GM10266 (cell line): ENCODE data around the gene TUBGCP2.

ENCODE experiments used
- DNase-seq: peaks from one replicate; pipeline ENCODE4 v3.0.0; 2012; ENCODE audit errors: extremely low spot score
- TF ChIP-seq, protein P1 (sequence below): IDR thresholded peaks from 2 replicates; pipeline ENCODE4 v1.5.1; 2012; ENCODE audit warnings: mild to moderate bottlenecking, low read depth; ENCODE audit not compliant: control insufficient read depth, insufficient read depth; ENCODE audit errors: missing control alignments

The TUBGCP2 gene, protein sequence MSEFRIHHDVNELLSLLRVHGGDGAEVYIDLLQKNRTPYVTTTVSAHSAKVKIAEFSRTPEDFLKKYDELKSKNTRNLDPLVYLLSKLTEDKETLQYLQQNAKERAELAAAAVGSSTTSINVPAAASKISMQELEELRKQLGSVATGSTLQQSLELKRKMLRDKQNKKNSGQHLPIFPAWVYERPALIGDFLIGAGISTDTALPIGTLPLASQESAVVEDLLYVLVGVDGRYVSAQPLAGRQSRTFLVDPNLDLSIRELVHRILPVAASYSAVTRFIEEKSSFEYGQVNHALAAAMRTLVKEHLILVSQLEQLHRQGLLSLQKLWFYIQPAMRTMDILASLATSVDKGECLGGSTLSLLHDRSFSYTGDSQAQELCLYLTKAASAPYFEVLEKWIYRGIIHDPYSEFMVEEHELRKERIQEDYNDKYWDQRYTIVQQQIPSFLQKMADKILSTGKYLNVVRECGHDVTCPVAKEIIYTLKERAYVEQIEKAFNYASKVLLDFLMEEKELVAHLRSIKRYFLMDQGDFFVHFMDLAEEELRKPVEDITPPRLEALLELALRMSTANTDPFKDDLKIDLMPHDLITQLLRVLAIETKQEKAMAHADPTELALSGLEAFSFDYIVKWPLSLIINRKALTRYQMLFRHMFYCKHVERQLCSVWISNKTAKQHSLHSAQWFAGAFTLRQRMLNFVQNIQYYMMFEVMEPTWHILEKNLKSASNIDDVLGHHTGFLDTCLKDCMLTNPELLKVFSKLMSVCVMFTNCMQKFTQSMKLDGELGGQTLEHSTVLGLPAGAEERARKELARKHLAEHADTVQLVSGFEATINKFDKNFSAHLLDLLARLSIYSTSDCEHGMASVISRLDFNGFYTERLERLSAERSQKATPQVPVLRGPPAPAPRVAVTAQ

DNA sequence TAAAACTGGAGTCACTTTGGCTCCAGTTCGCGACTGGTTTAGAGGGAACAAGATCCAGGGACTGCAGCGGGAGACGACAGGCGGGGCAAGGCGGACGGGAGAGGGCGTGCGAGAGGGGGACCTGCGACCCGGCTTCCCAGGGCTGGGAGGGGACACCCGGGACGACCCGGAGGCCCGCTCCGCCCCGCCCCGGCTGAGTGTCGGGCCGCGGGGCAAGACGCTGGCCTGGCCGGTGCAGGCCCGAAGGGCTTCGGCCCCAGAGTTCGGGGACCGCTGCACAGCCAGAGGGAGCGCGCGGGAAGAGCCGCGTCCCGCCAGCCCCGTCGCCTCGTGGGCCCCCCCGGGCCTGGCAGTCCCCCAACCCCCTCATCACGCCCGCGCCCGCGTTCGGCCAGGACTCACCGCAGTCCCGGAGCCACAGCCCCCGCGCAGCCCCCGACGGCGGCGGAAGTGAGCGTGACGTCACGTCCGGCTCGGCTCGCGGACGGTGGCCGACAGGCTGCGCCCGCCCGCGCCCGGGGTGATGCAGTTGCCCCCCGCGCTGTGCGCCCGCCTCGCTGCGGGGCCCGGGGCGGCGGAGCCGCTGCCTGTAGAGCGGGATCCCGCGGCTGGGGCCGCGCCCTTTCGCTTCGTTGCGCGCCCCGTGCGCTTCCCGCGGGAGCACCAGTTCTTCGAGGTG, at the start of gene TUBGCP2, which contains the start of gene ZNF511:
Gene TUBGCP2 (minus strand): TSS at position 452 of the 679 bp plus-strand sequence. CDS start 5,931 bp downstream, outside the sequence.
Gene ZNF511 (plus strand): TSS at position 494 of the 679 bp plus-strand sequence. CDS start 30 bp downstream, at position 524.
- DNase-seq, result peak; percentile 93

DNA sequence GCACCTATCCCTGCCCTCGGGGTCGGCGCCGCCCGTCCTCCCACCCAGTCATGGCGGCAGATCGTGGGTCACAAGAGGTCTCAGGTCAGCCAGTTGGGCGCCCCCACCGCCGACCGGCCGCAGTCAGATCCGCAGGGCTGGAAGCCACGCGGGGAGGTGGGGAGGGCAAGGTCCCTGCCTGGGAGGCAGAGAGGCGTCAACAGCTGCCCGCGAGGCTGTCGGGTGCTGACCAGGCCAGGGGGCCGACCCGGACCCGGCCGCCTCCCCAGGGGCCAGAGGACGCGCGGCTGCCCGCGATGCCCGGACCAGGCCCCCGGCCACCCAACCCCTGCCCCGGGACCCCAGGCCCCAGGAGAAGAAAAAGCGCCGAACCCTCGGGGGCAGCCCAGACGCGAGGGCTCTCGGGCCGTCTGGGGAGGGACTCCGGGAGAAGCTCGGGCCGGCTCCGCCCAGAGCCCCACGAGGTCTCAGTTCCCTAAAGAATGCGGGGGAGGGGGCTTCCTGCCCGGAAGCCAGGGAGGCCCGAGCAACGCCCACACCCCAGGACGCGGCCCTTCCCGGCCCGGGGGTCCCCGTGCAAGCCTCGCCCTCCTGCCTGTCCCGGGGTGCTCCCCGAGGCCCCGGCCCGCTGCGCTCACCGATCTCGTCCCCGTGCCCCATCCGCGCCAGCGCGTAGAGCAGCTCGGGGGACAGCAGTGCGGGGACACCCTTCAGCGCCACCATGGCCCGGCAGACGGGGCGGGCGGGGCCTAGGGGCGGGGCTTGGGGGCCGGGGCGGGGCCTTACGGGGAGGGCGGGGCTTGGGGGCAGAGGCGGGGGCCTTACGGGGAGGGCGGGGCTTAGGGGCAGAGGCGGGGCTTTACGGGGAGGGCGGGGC, 48.9 kb upstream of the TUBGCP2 start, which contains the start of gene FUOM:
Gene FUOM (minus strand): TSS at position 735 of the 877 bp plus-strand sequence. CDS start 12 bp downstream, at position 723.
- DNase-seq, result peak; percentile 98
- TF ChIP-seq, protein P1, sequence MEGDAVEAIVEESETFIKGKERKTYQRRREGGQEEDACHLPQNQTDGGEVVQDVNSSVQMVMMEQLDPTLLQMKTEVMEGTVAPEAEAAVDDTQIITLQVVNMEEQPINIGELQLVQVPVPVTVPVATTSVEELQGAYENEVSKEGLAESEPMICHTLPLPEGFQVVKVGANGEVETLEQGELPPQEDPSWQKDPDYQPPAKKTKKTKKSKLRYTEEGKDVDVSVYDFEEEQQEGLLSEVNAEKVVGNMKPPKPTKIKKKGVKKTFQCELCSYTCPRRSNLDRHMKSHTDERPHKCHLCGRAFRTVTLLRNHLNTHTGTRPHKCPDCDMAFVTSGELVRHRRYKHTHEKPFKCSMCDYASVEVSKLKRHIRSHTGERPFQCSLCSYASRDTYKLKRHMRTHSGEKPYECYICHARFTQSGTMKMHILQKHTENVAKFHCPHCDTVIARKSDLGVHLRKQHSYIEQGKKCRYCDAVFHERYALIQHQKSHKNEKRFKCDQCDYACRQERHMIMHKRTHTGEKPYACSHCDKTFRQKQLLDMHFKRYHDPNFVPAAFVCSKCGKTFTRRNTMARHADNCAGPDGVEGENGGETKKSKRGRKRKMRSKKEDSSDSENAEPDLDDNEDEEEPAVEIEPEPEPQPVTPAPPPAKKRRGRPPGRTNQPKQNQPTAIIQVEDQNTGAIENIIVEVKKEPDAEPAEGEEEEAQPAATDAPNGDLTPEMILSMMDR, result no peak

More for the DNA sequence above, at the start of gene TUBGCP2, which contains the start of gene ZNF511:
- TF ChIP-seq, protein P1, result no peak

DNA sequence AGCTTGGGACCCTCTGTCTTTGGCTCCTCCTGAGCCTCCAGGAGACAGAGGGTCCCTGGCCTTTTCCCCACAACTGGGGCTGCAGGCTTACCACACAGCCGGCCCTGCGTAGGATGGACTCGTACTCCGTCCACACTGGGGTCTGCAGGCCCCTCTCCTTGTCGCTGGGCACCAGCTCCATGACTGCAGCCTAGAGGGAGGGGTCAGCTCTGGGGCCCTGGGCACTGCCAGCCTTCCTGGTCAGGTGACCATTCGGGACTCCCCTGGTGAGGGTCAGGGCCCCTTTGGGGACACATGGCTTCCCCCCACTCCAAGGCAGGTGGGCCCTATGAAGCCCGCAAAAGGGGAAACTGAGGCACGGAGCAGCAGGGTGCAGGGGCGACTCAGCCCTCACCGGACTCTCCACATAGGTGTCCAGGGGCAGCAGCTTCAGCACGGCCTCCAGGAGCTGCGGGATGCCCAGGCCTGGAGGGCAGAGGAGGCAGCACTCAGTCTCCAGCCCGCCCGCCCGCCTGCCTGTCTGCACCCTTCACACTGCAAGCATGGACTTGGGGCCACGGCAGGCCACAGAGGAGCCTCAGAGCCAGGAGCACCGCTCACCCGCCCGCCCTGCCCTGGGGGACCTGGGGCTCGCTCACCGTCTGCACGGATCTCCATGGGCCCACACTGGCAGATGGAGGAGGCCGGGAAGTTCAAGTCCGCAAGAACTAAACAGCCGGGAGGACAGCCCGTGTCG, 48.0 kb upstream of the TUBGCP2 start:
- DNase-seq, result no peak
- TF ChIP-seq, protein P1, result no peak

DNA sequence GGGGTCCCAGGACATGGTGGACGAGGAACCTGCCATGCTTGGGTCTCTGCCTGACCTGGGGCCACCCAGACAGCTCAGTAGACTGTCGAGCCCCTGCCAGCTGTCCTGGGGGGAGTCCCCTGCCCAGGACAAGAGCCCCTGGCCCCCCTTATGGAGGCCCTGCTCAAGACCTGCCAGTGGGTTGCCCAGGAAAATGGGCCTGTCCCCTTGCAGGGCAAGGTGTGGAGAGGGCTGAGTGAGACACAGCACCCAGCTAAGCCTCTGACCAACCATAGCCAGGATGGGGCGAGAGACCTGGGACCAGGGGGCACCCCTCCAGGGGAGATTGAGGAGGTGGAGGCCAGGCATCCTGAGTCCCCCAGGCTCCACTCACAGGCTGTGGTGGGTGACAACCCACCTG, 47.3 kb upstream of the TUBGCP2 start:
- TF ChIP-seq, protein P1, result no peak

DNA sequence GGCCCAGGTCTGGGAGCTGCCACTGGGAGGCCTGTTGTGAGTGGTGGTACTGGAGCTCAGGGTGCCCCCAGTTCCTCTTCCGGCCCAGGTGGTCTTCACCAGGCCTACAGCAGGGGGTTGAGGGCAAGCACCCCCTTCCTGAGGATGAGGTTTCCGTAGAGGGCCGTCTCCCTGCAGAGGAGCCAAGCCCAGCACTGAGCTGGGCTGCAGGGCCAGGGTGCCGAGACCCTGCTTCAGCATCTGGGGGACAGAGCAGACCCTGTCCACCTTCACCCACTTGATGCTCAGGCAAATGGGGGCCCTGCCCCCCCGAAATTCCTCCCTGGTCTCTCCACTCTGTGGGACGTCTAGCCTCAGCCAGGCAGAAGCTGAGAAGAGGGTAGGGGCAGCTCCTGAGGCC, 46.6 kb upstream of the TUBGCP2 start:
- no peak for DNase-seq
- TF ChIP-seq, protein P1, result no peak

More for the DNA sequence above, 47.3 kb upstream of the TUBGCP2 start:
- DNase-seq, result no peak
